H1 (cell line): ENCODE data around the gene FANCL. TPM values are rescaled to one million over a fixed set of nuclear protein-coding genes. Genes with fewer than 3 reads are reported as not detected.

Experiments
- CTCF ChIA-PET: fragments of 300-600 bp; sonication (Branson Sonifier 250); formaldehyde crosslinking; loops from one replicate; lab custom pipeline; 2021; ENCODE audit not compliant: partially characterized antibody; lab: Charles Lee
- POLR2A ChIA-PET: fragments of 300-600 bp; sonication (Branson Sonifier 250); formaldehyde crosslinking; loops from one replicate; lab custom pipeline; 2021; ENCODE audit warnings: inconsistent platforms; ENCODE audit not compliant: partially characterized antibody; lab: Charles Lee
- DNase-seq, 2 experiments: peaks; one replicate each; pipeline versions ENCODE4 v3.0.0 to v3.0.0-alpha.2; 2010 to 2022; ENCODE audit warnings: low spot score in 2 of 2, low read depth in 1 of 2, mixed read lengths in 1 of 2
- FAIRE-seq: peaks from 2 replicates; lab custom pipeline; 2011; peaks lifted over from hg19 to GRCh38; lab: Jason Lieb, UNC
- H2AFZ ChIP-seq: 2 replicates; pipeline ENCODE4 v1.8.1; 2012; ENCODE audit warnings: low read length, inconsistent platforms
- H2AK5ac ChIP-seq: 2 replicates; pipeline ENCODE4 v1.6.1; 2013; ENCODE audit warnings: low read depth, low read length
- H2BK120ac ChIP-seq: replicated peaks from 2 replicates; pipeline ENCODE3; 2013; ENCODE audit warnings: low read depth, low read length, inconsistent platforms
- H2BK12ac ChIP-seq: 2 replicates; pipeline ENCODE4 v1.6.1; 2013; ENCODE audit warnings: low read depth, low read length
- H2BK15ac ChIP-seq: 2 replicates; pipeline ENCODE4 v1.6.1; 2013; ENCODE audit warnings: low read length
- H2BK20ac ChIP-seq: 2 replicates; pipeline ENCODE4 v1.6.1; 2013; ENCODE audit warnings: low read length
- H2BK5ac ChIP-seq: 2 replicates; pipeline ENCODE4 v1.6.1; 2013; ENCODE audit warnings: low read depth, low read length
- H3K14ac ChIP-seq: 2 replicates; pipeline ENCODE4 v1.6.1; 2013; ENCODE audit warnings: inconsistent platforms; ENCODE audit not compliant: insufficient read length
- H3K18ac ChIP-seq: 2 replicates; pipeline ENCODE4 v1.6.1; 2013; ENCODE audit warnings: low read length; ENCODE audit errors: extremely low read depth
- H3K23ac ChIP-seq: 2 replicates; pipeline ENCODE4 v1.6.1; 2013; ENCODE audit warnings: inconsistent platforms; ENCODE audit not compliant: insufficient read length
- H3K23me2 ChIP-seq: 2 replicates; pipeline ENCODE4 v1.6.1; 2013; ENCODE audit warnings: low read depth, low read length
- H3K27ac ChIP-seq: 2 replicates; pipeline ENCODE4 v1.6.1; 2011; ENCODE audit warnings: low read depth, low read length, inconsistent platforms
- H3K27me3 ChIP-seq, 4 experiments: replicated peaks in 1 of 4; 1 replicate in 1 of 4; 2 replicates in 3 of 4; pipeline versions ENCODE4 v1.6.1 to v1.8.1; 2011 to 2013; ENCODE audit warnings: low read length in 3 of 4, mild to moderate bottlenecking in 3 of 4, inconsistent platforms in 2 of 4, mixed read lengths in 2 of 4, moderate library complexity in 1 of 4; ENCODE audit not compliant: control insufficient read depth in 3 of 4, insufficient read depth in 3 of 4; ENCODE audit errors: extremely low read depth in 1 of 4
- H3K36me3 ChIP-seq, 4 experiments: 2 replicates each; pipeline versions ENCODE4 v1.6.1 to v1.8.1; 2011 to 2013; ENCODE audit warnings: mild to moderate bottlenecking in 4 of 4, low read length in 3 of 4, moderate library complexity in 2 of 4, control low read depth in 1 of 4, inconsistent platforms in 1 of 4; ENCODE audit not compliant: insufficient read depth in 4 of 4, control insufficient read depth in 2 of 4
- H3K4ac ChIP-seq: replicated peaks from 2 replicates; pipeline ENCODE3; 2013; ENCODE audit warnings: low read length, low read depth, mixed read lengths, inconsistent platforms; ENCODE audit not compliant: insufficient read length
- H3K4me1 ChIP-seq, 4 experiments: replicated peaks in 1 of 4; 1 replicate in 1 of 4; 2 replicates in 3 of 4; pipeline versions ENCODE4 v1.6.1 to v1.8.1; 2011 to 2013; ENCODE audit warnings: low read length in 3 of 4, inconsistent platforms in 2 of 4, mixed read lengths in 1 of 4; ENCODE audit not compliant: insufficient read depth in 4 of 4, control insufficient read depth in 3 of 4
- H3K4me2 ChIP-seq, 2 experiments: 2 replicates each; pipeline versions ENCODE4 v1.6.1 to v1.8.1; 2011 to 2013; ENCODE audit warnings: low read depth in 2 of 2, low read length in 2 of 2, control low read depth in 1 of 2, inconsistent platforms in 1 of 2, mild to moderate bottlenecking in 1 of 2; ENCODE audit not compliant: insufficient read depth in 1 of 2
- H3K4me3 ChIP-seq, 4 experiments: fragments of 200-600, 300-600 bp in 1 of 4; sonication (generic), shearing (Covaris generic), sonication (Bioruptor Twin) in 1 of 4; 2 replicates each; pipeline versions ENCODE4 v1.5.1 to v1.8.1; 2011 to 2016; ENCODE audit warnings: low read length in 4 of 4, low read depth in 3 of 4, control low read depth in 2 of 4, inconsistent platforms in 2 of 4, mild to moderate bottlenecking in 2 of 4, mixed read lengths in 1 of 4, moderate library complexity in 1 of 4; ENCODE audit not compliant: insufficient read depth in 2 of 4; ENCODE audit errors: extremely low read depth in 1 of 4
- H3K56ac ChIP-seq: replicated peaks from 2 replicates; pipeline ENCODE3; 2013; ENCODE audit warnings: low read depth, mild to moderate bottlenecking, mixed read lengths, low read length, inconsistent platforms; ENCODE audit not compliant: insufficient read length
- H3K79me1 ChIP-seq: 2 replicates; pipeline ENCODE4 v1.6.1; 2013; ENCODE audit warnings: low read depth, low read length, control low read depth
- H3K79me2 ChIP-seq, 2 experiments: 2 replicates each; pipeline versions ENCODE4 v1.6.1 to v1.8.1; 2012 to 2013; ENCODE audit warnings: low read length in 2 of 2, mild to moderate bottlenecking in 2 of 2, inconsistent platforms in 1 of 2; ENCODE audit not compliant: insufficient read depth in 2 of 2, control insufficient read depth in 1 of 2
- H3K9ac ChIP-seq, 4 experiments: replicated peaks in 1 of 4; 1 replicate in 1 of 4; 2 replicates in 3 of 4; pipeline versions ENCODE4 v1.6.1 to v1.8.1; 2011 to 2013; ENCODE audit warnings: low read depth in 3 of 4, low read length in 3 of 4, control low read depth in 2 of 4, mild to moderate bottlenecking in 2 of 4, moderate library complexity in 2 of 4, inconsistent platforms in 1 of 4; ENCODE audit errors: extremely low read depth in 1 of 4
- H3K9me3 ChIP-seq, 2 experiments: 2 replicates each; pipeline versions ENCODE4 v1.6.1 to v1.8.1; 2012 to 2013; ENCODE audit warnings: mild to moderate bottlenecking in 2 of 2, moderate library complexity in 2 of 2, control low read depth in 1 of 2, inconsistent platforms in 1 of 2, low read depth in 1 of 2, low read length in 1 of 2, mixed read lengths in 1 of 2; ENCODE audit not compliant: insufficient read depth in 2 of 2
- H4K20me1 ChIP-seq, 2 experiments: replicated peaks in 1 of 2; 2 replicates each; pipeline versions ENCODE3 to v1.8.1; 2011 to 2013; ENCODE audit warnings: inconsistent platforms in 2 of 2, low read length in 2 of 2, mild to moderate bottlenecking in 1 of 2; ENCODE audit not compliant: insufficient read depth in 2 of 2, control insufficient read depth in 1 of 2
- H4K5ac ChIP-seq: 2 replicates; pipeline ENCODE4 v1.6.1; 2013; ENCODE audit warnings: low read length, low read depth, mixed read lengths, inconsistent platforms; ENCODE audit not compliant: insufficient read length
- H4K8ac ChIP-seq: 2 replicates; pipeline ENCODE4 v1.8.0; 2013; ENCODE audit warnings: mild to moderate bottlenecking, moderate library complexity, low read length, inconsistent platforms; ENCODE audit not compliant: insufficient read depth; ENCODE audit errors: extremely low read depth
- H4K91ac ChIP-seq: replicated peaks from 2 replicates; pipeline ENCODE3; 2013; ENCODE audit warnings: low read length, mixed read lengths, inconsistent platforms; ENCODE audit not compliant: insufficient read length
- CHD2 ChIP-seq: IDR thresholded peaks from 2 replicates; pipeline ENCODE4 v1.6.1; 2012; ENCODE audit warnings: low read length, improper control_type of control experiment
- EP300 ChIP-seq, 2 experiments: IDR thresholded peaks; 1 replicate in 1 of 2; 2 replicates in 1 of 2; pipeline ENCODE4 v1.6.1; 2011 to 2012; ENCODE audit warnings: low read depth in 2 of 2, low read length in 2 of 2, mild to moderate bottlenecking in 2 of 2, borderline replicate concordance in 1 of 2, inconsistent platforms in 1 of 2, moderate library complexity in 1 of 2
- FOSL1 ChIP-seq: IDR thresholded peaks from 2 replicates; pipeline ENCODE4 v1.6.1; 2011; ENCODE audit warnings: mild to moderate bottlenecking, low read depth, low read length, moderate library complexity; ENCODE audit not compliant: insufficient read depth
- HDAC2 ChIP-seq, 2 experiments: fragments of 300-600 bp in 1 of 2; sonication (generic) in 1 of 2; IDR thresholded peaks; 2 replicates each; pipeline ENCODE4 v1.6.1; 2011 to 2012; ENCODE audit warnings: low read depth in 2 of 2, low read length in 2 of 2, mild to moderate bottlenecking in 2 of 2, moderate library complexity in 2 of 2, borderline replicate concordance in 1 of 2, inconsistent platforms in 1 of 2
- KDM1A ChIP-seq: fragments of 200-600, 300-600 bp; sonication (generic); IDR thresholded peaks from 2 replicates; pipeline ENCODE4 v1.7.1; 2016; ENCODE audit warnings: mild to moderate bottlenecking, low read length, borderline replicate concordance
- MAFK ChIP-seq: IDR thresholded peaks from 2 replicates; pipeline ENCODE4 v1.6.1; 2012; ENCODE audit warnings: low read depth, mild to moderate bottlenecking, improper control_type of control experiment, low read length
- POLR2A ChIP-seq, 2 experiments: IDR thresholded peaks; 1 replicate in 1 of 2; 2 replicates in 1 of 2; pipeline ENCODE4 v1.6.1; 2011; ENCODE audit warnings: low read depth in 2 of 2, low read length in 2 of 2, mild to moderate bottlenecking in 2 of 2; ENCODE audit errors: control extremely low read depth in 1 of 2
- SP2 ChIP-seq: IDR thresholded peaks from 2 replicates; pipeline ENCODE4 v1.6.1; 2012; ENCODE audit warnings: mild to moderate bottlenecking, low read length, inconsistent platforms
- TBP ChIP-seq: IDR thresholded peaks from 2 replicates; pipeline ENCODE4 v1.6.1; 2011; ENCODE audit warnings: low read depth, low read length, improper control_type of control experiment
- WGBS, 2 experiments: shearing (Covaris generic) in 1 of 2; methylation state at CpG; one replicate each; pipeline versions ENCODE4 v1.1.6 to v1.1.7; 2013 to 2015; ENCODE audit warnings: low lambda C conversion rate in 2 of 2, mixed read lengths in 2 of 2, inconsistent platforms in 1 of 2, low coverage in 1 of 2, missing lambda C conversion rate in 1 of 2; ENCODE audit not compliant: insufficient replicate concordance in 2 of 2, insufficient coverage in 1 of 2, insufficient read length in 1 of 2; ENCODE audit errors: extremely low coverage in 1 of 2, missing lambda C conversion rate in 1 of 2; 5-methylcytosine and 5-hydroxymethylcytosine counted together
- polyA plus RNA-seq, 7 experiments: library from polyadenylated mRNA; depleted of rRNA in 3 of 7; stranded (reverse) in 5 of 7; unstranded in 2 of 7; fragments of >200 nt in 5 of 7; fragments of 200-250 nt in 2 of 7; gene quantifications; 1 replicate in 5 of 7; 2 replicates in 1 of 7; 4 replicates in 1 of 7; pipeline versions ENCODE4 v1.2.1 to v1.2.3, GENCODE V29; 2011 to 2013; ENCODE audit warnings: missing spikeins in 2 of 7, mixed read lengths in 2 of 7
- total RNA-seq: library from RNA; stranded (reverse); fragmentation: NEBNext Ultra II Directional; extraction: Animal tissue kit (Norgen Biotek cat#: 25700); gene quantifications from 2 replicates; pipeline ENCODE4 v1.2.1, GENCODE V29; 2021
- TF ChIP-seq, protein P1 (sequence below): IDR thresholded peaks from 2 replicates; pipeline ENCODE4 v1.6.1; 2012; ENCODE audit warnings: inconsistent platforms
- TF ChIP-seq, protein P2 (sequence below): IDR thresholded peaks from 2 replicates; pipeline ENCODE4 v1.6.1; 2012; ENCODE audit warnings: low read length, inconsistent platforms

Gene FANCL
- total and polyA plus RNA-seq, 2 of the 8 experiments (the other 6 are each of a cell fraction or from before 2014, with no cell fraction given): 38.7 to 55.9 TPM

DNA sequence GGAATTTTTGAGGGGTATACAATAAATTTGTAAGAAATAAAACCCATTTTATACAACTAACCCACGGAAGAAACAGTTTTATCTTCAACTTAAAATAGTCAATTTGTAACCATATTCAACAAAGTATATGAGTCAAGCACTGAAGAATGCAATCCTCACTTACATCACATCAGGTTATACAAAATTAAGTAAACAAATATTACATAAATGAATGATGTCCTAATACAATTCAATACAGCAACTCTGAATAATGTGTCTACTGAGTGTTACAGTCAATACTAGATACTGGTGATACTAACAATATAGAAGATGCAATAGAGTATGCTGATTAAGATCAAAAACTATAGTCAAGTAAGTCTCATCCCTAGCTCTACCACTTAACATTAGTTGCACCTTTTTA, 58.6 kb downstream of the FANCL start:
- Histone ChIP-seq H3K4ac (no peak overlapping the region), H2BK5ac (no peak overlapping the region), H4K91ac (no peak overlapping the region), H2BK15ac (no peak overlapping the region), H2BK12ac (no peak overlapping the region), H3K27me3 (no peaks in the 10 kb centered on the region), H3K79me1 (no peaks in the 10 kb centered on the region), H2BK120ac (no peak overlapping the region), H3K9ac (no peak overlapping the region), H3K23ac (no peak overlapping the region), H3K79me2 (peaks cover 0 to 6% of the 10 kb centered on the region in 2 experiments; a peak in 2 of 4 replicates), H4K8ac (no peak overlapping the region), H3K56ac (no peak overlapping the region), H3K23me2 (no peaks in the 10 kb centered on the region), H2AK5ac (no peak overlapping the region), H4K5ac (no peak overlapping the region), H3K4me2 (no peak overlapping the region), H2BK20ac (no peak overlapping the region), H3K36me3 (peaks cover 0 to 11% (median 2%) of the 10 kb centered on the region in 4 experiments; a peak in 4 of 8 replicates), H4K20me1 (no peaks in the 10 kb centered on the region), H3K14ac (no peak overlapping the region), H3K4me1 (no peaks in the 10 kb centered on the region), H3K4me3 (no peak overlapping the region), H3K18ac (no peak overlapping the region), H3K9me3 (no peaks in the 10 kb centered on the region), H3K27ac (no peak overlapping the region), H2AFZ (no peak overlapping the region)
- no peak for FAIRE-seq
- TF ChIP-seq TBP (no peak), FOSL1 (no peak), POLR2A (IDR thresholded peaks at IDR 0.05; ENCODE audit: control extremely low read depth in 1 of 2, low read depth in 2 of 2, low read length in 2 of 2) (no peak), EP300 (IDR thresholded peaks at IDR 0.05; ENCODE audit: borderline replicate concordance in 1 of 2, low read depth in 2 of 2, low read length in 2 of 2) (no peak), KDM1A (no peak), MAFK (no peak), CHD2 (no peak), SP2 (no peak), HDAC2 (IDR thresholded peaks at IDR 0.05; ENCODE audit: borderline replicate concordance in 1 of 2, low read depth in 2 of 2, low read length in 2 of 2) (no peak)
- TF ChIP-seq, protein P1, sequence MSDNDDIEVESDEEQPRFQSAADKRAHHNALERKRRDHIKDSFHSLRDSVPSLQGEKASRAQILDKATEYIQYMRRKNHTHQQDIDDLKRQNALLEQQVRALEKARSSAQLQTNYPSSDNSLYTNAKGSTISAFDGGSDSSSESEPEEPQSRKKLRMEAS: no peak
- TF ChIP-seq, protein P2, sequence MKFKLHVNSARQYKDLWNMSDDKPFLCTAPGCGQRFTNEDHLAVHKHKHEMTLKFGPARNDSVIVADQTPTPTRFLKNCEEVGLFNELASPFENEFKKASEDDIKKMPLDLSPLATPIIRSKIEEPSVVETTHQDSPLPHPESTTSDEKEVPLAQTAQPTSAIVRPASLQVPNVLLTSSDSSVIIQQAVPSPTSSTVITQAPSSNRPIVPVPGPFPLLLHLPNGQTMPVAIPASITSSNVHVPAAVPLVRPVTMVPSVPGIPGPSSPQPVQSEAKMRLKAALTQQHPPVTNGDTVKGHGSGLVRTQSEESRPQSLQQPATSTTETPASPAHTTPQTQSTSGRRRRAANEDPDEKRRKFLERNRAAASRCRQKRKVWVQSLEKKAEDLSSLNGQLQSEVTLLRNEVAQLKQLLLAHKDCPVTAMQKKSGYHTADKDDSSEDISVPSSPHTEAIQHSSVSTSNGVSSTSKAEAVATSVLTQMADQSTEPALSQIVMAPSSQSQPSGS: no peak
- POLR2A ChIA-PET: no interaction called here
- WGBS, 2 experiments: 90% methylated on average over 1 of the region's 1 CpG; no CpG with 5 or more reads in 1 of the 2 experiments
- CTCF ChIA-PET: interaction anchor here (1.5 kb wide), 1 partner anchor 11 kb away, joined by 5 read pairs; no protein-coding TSS in a partner anchor
- no peak for DNase-seq
